22Rv1 (cell line): ENCODE results near the gene SLX4.

Experiments used
- H3K27ac ChIP-seq: fragments of 450-650 bp; 2 replicates; pipeline ENCODE4 v1.5.1; 2017
- CTCF ChIP-seq: fragments of 450-650 bp; IDR thresholded peaks from 2 replicates; pipeline ENCODE4 v1.5.1; 2017; ENCODE audit warnings: mild to moderate bottlenecking
- ZFX ChIP-seq: fragments of 450-650 bp; IDR thresholded peaks from 2 replicates; pipeline ENCODE4 v1.6.1; 2017; ENCODE audit warnings: antibody characterized with exemption, borderline replicate concordance

Gene SLX4

GRCh38 chr16:3583303-3584038 lies 27.9 kb downstream of the SLX4 start:
- H3K27ac ChIP-seq, result no peak overlapping the region

GRCh38 chr16:3582276-3583165 lies 28.9 kb downstream of the SLX4 start:
- TF ChIP-seq CTCF (no peak), ZFX (no peak)
- no peak overlapping the region for H3K27ac ChIP-seq

More at GRCh38 chr16:3583303-3584038, 27.9 kb downstream of the SLX4 start:
- TF ChIP-seq ZFX, result no peak
- TF ChIP-seq CTCF, result no peak

- no peak overlapping the region for H3K27ac ChIP-seq
- no peak for TF ChIP-seq CTCF
- TF ChIP-seq ZFX, result no peak
These were observed 30.0 kb downstream of the SLX4 start for GRCh38 chr16:3581392-3581791.

GRCh38 chr16:3580686-3581085 lies 30.7 kb downstream of the SLX4 start:
- TF ChIP-seq CTCF (no peak), ZFX (no peak)
- no peak overlapping the region for H3K27ac ChIP-seq

DNA sequence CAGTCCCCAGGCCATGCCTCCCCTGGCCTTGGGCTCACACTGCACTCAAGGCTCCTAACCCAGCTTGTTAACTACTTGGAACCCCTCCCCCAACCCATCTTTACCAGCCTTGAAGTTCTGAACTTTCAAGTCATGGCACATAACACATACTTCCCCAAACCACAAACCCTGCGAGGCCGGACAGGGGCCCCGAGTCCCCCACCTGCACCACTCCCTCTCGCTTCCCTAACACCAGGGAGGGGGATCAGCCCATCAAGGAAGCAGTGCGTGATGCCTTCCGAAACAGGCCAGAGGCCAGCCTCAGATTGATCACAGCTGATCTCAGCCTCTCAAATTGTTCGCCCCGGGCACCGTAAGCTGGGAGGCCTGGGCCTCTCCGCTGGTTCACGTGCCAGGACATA lies 31.2 kb downstream of the SLX4 start:
- no peak for TF ChIP-seq ZFX
- TF ChIP-seq CTCF, result no peak
- no peak overlapping the region for H3K27ac ChIP-seq

- H3K27ac ChIP-seq, result no peak overlapping the region
- no peak for TF ChIP-seq ZFX
- TF ChIP-seq CTCF, result no peak
These were observed 31.6 kb downstream of the SLX4 start for GRCh38 chr16:3579776-3580175.
